H1 (cell line): ENCODE results near the gene BTBD9. TPM values are rescaled to one million over a fixed set of nuclear protein-coding genes. Genes with fewer than 3 reads are reported as not detected.

ENCODE experiments used
- CTCF ChIA-PET: fragments of 300-600 bp; sonication (Branson Sonifier 250); formaldehyde crosslinking; loops from one replicate; lab custom pipeline; 2021; ENCODE audit not compliant: partially characterized antibody; lab: Charles Lee
- POLR2A ChIA-PET: fragments of 300-600 bp; sonication (Branson Sonifier 250); formaldehyde crosslinking; loops from one replicate; lab custom pipeline; 2021; ENCODE audit warnings: inconsistent platforms; ENCODE audit not compliant: partially characterized antibody; lab: Charles Lee
- DNase-seq, 2 experiments: peaks; one replicate each; pipeline versions ENCODE4 v3.0.0 to v3.0.0-alpha.2; 2010 to 2022; ENCODE audit warnings: low spot score in 2 of 2, low read depth in 1 of 2, mixed read lengths in 1 of 2
- FAIRE-seq: peaks from 2 replicates; lab custom pipeline; 2011; peaks lifted over from hg19 to GRCh38; lab: Jason Lieb, UNC
- H2AFZ ChIP-seq: 2 replicates; pipeline ENCODE4 v1.8.1; 2012; ENCODE audit warnings: low read length, inconsistent platforms
- H2AK5ac ChIP-seq: 2 replicates; pipeline ENCODE4 v1.6.1; 2013; ENCODE audit warnings: low read depth, low read length
- H2BK120ac ChIP-seq: replicated peaks from 2 replicates; pipeline ENCODE3; 2013; ENCODE audit warnings: low read depth, low read length, inconsistent platforms
- H2BK12ac ChIP-seq: 2 replicates; pipeline ENCODE4 v1.6.1; 2013; ENCODE audit warnings: low read depth, low read length
- H2BK15ac ChIP-seq: 2 replicates; pipeline ENCODE4 v1.6.1; 2013; ENCODE audit warnings: low read length
- H2BK20ac ChIP-seq: 2 replicates; pipeline ENCODE4 v1.6.1; 2013; ENCODE audit warnings: low read length
- H2BK5ac ChIP-seq: 2 replicates; pipeline ENCODE4 v1.6.1; 2013; ENCODE audit warnings: low read depth, low read length
- H3K14ac ChIP-seq: 2 replicates; pipeline ENCODE4 v1.6.1; 2013; ENCODE audit warnings: inconsistent platforms; ENCODE audit not compliant: insufficient read length
- H3K18ac ChIP-seq: 2 replicates; pipeline ENCODE4 v1.6.1; 2013; ENCODE audit warnings: low read length; ENCODE audit errors: extremely low read depth
- H3K23ac ChIP-seq: 2 replicates; pipeline ENCODE4 v1.6.1; 2013; ENCODE audit warnings: inconsistent platforms; ENCODE audit not compliant: insufficient read length
- H3K23me2 ChIP-seq: 2 replicates; pipeline ENCODE4 v1.6.1; 2013; ENCODE audit warnings: low read depth, low read length
- H3K27ac ChIP-seq: 2 replicates; pipeline ENCODE4 v1.6.1; 2011; ENCODE audit warnings: low read depth, low read length, inconsistent platforms
- H3K27me3 ChIP-seq, 4 experiments: replicated peaks in 1 of 4; 1 replicate in 1 of 4; 2 replicates in 3 of 4; pipeline versions ENCODE4 v1.6.1 to v1.8.1; 2011 to 2013; ENCODE audit warnings: low read length in 3 of 4, mild to moderate bottlenecking in 3 of 4, inconsistent platforms in 2 of 4, mixed read lengths in 2 of 4, moderate library complexity in 1 of 4; ENCODE audit not compliant: control insufficient read depth in 3 of 4, insufficient read depth in 3 of 4; ENCODE audit errors: extremely low read depth in 1 of 4
- H3K36me3 ChIP-seq, 4 experiments: 2 replicates each; pipeline versions ENCODE4 v1.6.1 to v1.8.1; 2011 to 2013; ENCODE audit warnings: mild to moderate bottlenecking in 4 of 4, low read length in 3 of 4, moderate library complexity in 2 of 4, control low read depth in 1 of 4, inconsistent platforms in 1 of 4; ENCODE audit not compliant: insufficient read depth in 4 of 4, control insufficient read depth in 2 of 4
- H3K4ac ChIP-seq: replicated peaks from 2 replicates; pipeline ENCODE3; 2013; ENCODE audit warnings: low read length, low read depth, mixed read lengths, inconsistent platforms; ENCODE audit not compliant: insufficient read length
- H3K4me1 ChIP-seq, 4 experiments: replicated peaks in 1 of 4; 1 replicate in 1 of 4; 2 replicates in 3 of 4; pipeline versions ENCODE4 v1.6.1 to v1.8.1; 2011 to 2013; ENCODE audit warnings: low read length in 3 of 4, inconsistent platforms in 2 of 4, mixed read lengths in 1 of 4; ENCODE audit not compliant: insufficient read depth in 4 of 4, control insufficient read depth in 3 of 4
- H3K4me2 ChIP-seq, 2 experiments: 2 replicates each; pipeline versions ENCODE4 v1.6.1 to v1.8.1; 2011 to 2013; ENCODE audit warnings: low read depth in 2 of 2, low read length in 2 of 2, control low read depth in 1 of 2, inconsistent platforms in 1 of 2, mild to moderate bottlenecking in 1 of 2; ENCODE audit not compliant: insufficient read depth in 1 of 2
- H3K4me3 ChIP-seq, 4 experiments: fragments of 200-600, 300-600 bp in 1 of 4; sonication (generic), shearing (Covaris generic), sonication (Bioruptor Twin) in 1 of 4; 2 replicates each; pipeline versions ENCODE4 v1.5.1 to v1.8.1; 2011 to 2016; ENCODE audit warnings: low read length in 4 of 4, low read depth in 3 of 4, control low read depth in 2 of 4, inconsistent platforms in 2 of 4, mild to moderate bottlenecking in 2 of 4, mixed read lengths in 1 of 4, moderate library complexity in 1 of 4; ENCODE audit not compliant: insufficient read depth in 2 of 4; ENCODE audit errors: extremely low read depth in 1 of 4
- H3K56ac ChIP-seq: replicated peaks from 2 replicates; pipeline ENCODE3; 2013; ENCODE audit warnings: low read depth, mild to moderate bottlenecking, mixed read lengths, low read length, inconsistent platforms; ENCODE audit not compliant: insufficient read length
- H3K79me1 ChIP-seq: 2 replicates; pipeline ENCODE4 v1.6.1; 2013; ENCODE audit warnings: low read depth, low read length, control low read depth
- H3K79me2 ChIP-seq, 2 experiments: 2 replicates each; pipeline versions ENCODE4 v1.6.1 to v1.8.1; 2012 to 2013; ENCODE audit warnings: low read length in 2 of 2, mild to moderate bottlenecking in 2 of 2, inconsistent platforms in 1 of 2; ENCODE audit not compliant: insufficient read depth in 2 of 2, control insufficient read depth in 1 of 2
- H3K9ac ChIP-seq, 4 experiments: replicated peaks in 1 of 4; 1 replicate in 1 of 4; 2 replicates in 3 of 4; pipeline versions ENCODE4 v1.6.1 to v1.8.1; 2011 to 2013; ENCODE audit warnings: low read depth in 3 of 4, low read length in 3 of 4, control low read depth in 2 of 4, mild to moderate bottlenecking in 2 of 4, moderate library complexity in 2 of 4, inconsistent platforms in 1 of 4; ENCODE audit errors: extremely low read depth in 1 of 4
- H3K9me3 ChIP-seq, 2 experiments: 2 replicates each; pipeline versions ENCODE4 v1.6.1 to v1.8.1; 2012 to 2013; ENCODE audit warnings: mild to moderate bottlenecking in 2 of 2, moderate library complexity in 2 of 2, control low read depth in 1 of 2, inconsistent platforms in 1 of 2, low read depth in 1 of 2, low read length in 1 of 2, mixed read lengths in 1 of 2; ENCODE audit not compliant: insufficient read depth in 2 of 2
- H4K20me1 ChIP-seq, 2 experiments: replicated peaks in 1 of 2; 2 replicates each; pipeline versions ENCODE3 to v1.8.1; 2011 to 2013; ENCODE audit warnings: inconsistent platforms in 2 of 2, low read length in 2 of 2, mild to moderate bottlenecking in 1 of 2; ENCODE audit not compliant: insufficient read depth in 2 of 2, control insufficient read depth in 1 of 2
- H4K5ac ChIP-seq: 2 replicates; pipeline ENCODE4 v1.6.1; 2013; ENCODE audit warnings: low read length, low read depth, mixed read lengths, inconsistent platforms; ENCODE audit not compliant: insufficient read length
- H4K8ac ChIP-seq: 2 replicates; pipeline ENCODE4 v1.8.0; 2013; ENCODE audit warnings: mild to moderate bottlenecking, moderate library complexity, low read length, inconsistent platforms; ENCODE audit not compliant: insufficient read depth; ENCODE audit errors: extremely low read depth
- H4K91ac ChIP-seq: replicated peaks from 2 replicates; pipeline ENCODE3; 2013; ENCODE audit warnings: low read length, mixed read lengths, inconsistent platforms; ENCODE audit not compliant: insufficient read length
- CBX5 ChIP-seq: fragments of 300-800, 300-1000 bp; sonication (generic); IDR thresholded peaks from 2 replicates; pipeline ENCODE4 v1.7.1; 2016; ENCODE audit warnings: antibody characterized with exemption, low read length, low read depth
- CBX8 ChIP-seq: fragments of 300-800, 300-1000 bp; sonication (generic); IDR thresholded peaks from 2 replicates; pipeline ENCODE4 v1.7.1; 2016; ENCODE audit warnings: low read depth, low read length, borderline replicate concordance
- CEBPB ChIP-seq: IDR thresholded peaks from 2 replicates; pipeline ENCODE4 v1.6.1; 2012; ENCODE audit warnings: low read depth, low read length
- EZH2 ChIP-seq: fragments of 200-600 bp; sonication (generic); IDR thresholded peaks from 2 replicates; pipeline ENCODE4 v1.7.1; 2012; ENCODE audit warnings: low read depth, mild to moderate bottlenecking, moderate library complexity, low read length, inconsistent platforms; ENCODE audit not compliant: severe bottlenecking
- SAP30 ChIP-seq: fragments of 300-600 bp; sonication (generic); IDR thresholded peaks from 2 replicates; pipeline ENCODE4 v1.7.1; 2012; ENCODE audit warnings: low read length, moderate library complexity, mild to moderate bottlenecking, inconsistent platforms; ENCODE audit not compliant: insufficient read depth, insufficient replicate concordance
- SIX5 ChIP-seq: IDR thresholded peaks from 2 replicates; pipeline ENCODE4 v1.6.1; 2011; ENCODE audit warnings: mild to moderate bottlenecking, low read depth, low read length
- WGBS, 2 experiments: shearing (Covaris generic) in 1 of 2; methylation state at CpG; one replicate each; pipeline versions ENCODE4 v1.1.6 to v1.1.7; 2013 to 2015; ENCODE audit warnings: low lambda C conversion rate in 2 of 2, mixed read lengths in 2 of 2, inconsistent platforms in 1 of 2, low coverage in 1 of 2, missing lambda C conversion rate in 1 of 2; ENCODE audit not compliant: insufficient replicate concordance in 2 of 2, insufficient coverage in 1 of 2, insufficient read length in 1 of 2; ENCODE audit errors: extremely low coverage in 1 of 2, missing lambda C conversion rate in 1 of 2; 5-methylcytosine and 5-hydroxymethylcytosine counted together
- polyA plus RNA-seq, 7 experiments: library from polyadenylated mRNA; depleted of rRNA in 3 of 7; stranded (reverse) in 5 of 7; unstranded in 2 of 7; fragments of >200 nt in 5 of 7; fragments of 200-250 nt in 2 of 7; gene quantifications; 1 replicate in 5 of 7; 2 replicates in 1 of 7; 4 replicates in 1 of 7; pipeline versions ENCODE4 v1.2.1 to v1.2.3, GENCODE V29; 2011 to 2013; ENCODE audit warnings: missing spikeins in 2 of 7, mixed read lengths in 2 of 7
- total RNA-seq: library from RNA; stranded (reverse); fragmentation: NEBNext Ultra II Directional; extraction: Animal tissue kit (Norgen Biotek cat#: 25700); gene quantifications from 2 replicates; pipeline ENCODE4 v1.2.1, GENCODE V29; 2021

BTBD9 gene
- total and polyA plus RNA-seq, 2 of the 8 experiments (the other 6 are each of a cell fraction or from before 2014, with no cell fraction given), result 0.92 to 4.1 TPM

DNA sequence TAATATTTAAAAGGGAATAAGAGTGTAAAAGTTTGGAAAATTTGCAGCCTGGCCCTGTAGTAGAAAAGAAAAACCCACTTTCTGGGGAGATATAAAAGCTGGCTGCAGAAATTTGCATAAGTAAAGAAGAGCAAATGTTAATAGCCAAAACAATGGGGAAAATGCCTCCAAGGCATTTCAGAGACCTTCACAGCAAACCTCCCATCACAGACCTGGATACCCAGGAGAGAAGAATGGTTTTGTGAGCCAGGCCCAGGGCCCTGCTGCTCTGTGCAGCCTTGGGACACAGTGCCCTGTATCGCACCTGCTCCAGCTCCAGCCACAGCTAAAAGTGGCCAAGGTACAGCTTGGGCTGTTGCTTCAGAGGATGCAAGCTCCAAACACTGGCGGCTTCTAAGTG is 113.8 kb downstream of the BTBD9 start:
- Histone ChIP-seq H4K91ac (no peak overlapping the region), H3K9me3 (peaks cover 10 to 16% of the 10 kb centered on the region in 2 experiments), H2BK120ac (no peak overlapping the region), H3K36me3 (no peaks in the 10 kb centered on the region), H2AK5ac (no peak overlapping the region), H3K4ac (no peak overlapping the region), H2AFZ (no peak overlapping the region), H3K79me1 (no peaks in the 10 kb centered on the region), H3K23me2 (no peaks in the 10 kb centered on the region), H4K20me1 (no peaks in the 10 kb centered on the region), H3K23ac (no peak overlapping the region), H2BK15ac (no peak overlapping the region), H2BK5ac (no peak overlapping the region), H3K14ac (no peak overlapping the region), H3K56ac (no peak overlapping the region), H3K4me1 (peaks cover 0 to 5% (median 0%) of the 10 kb centered on the region in 4 experiments; a peak in 1 of 7 replicates), H3K4me2 (no peak overlapping the region), H3K9ac (no peak overlapping the region), H3K4me3 (no peak overlapping the region), H3K18ac (no peak overlapping the region), H4K5ac (no peak overlapping the region), H3K27me3 (no peaks in the 10 kb centered on the region; a peak in 1 of 7 replicates), H3K79me2 (no peaks in the 10 kb centered on the region), H2BK12ac (no peak overlapping the region), H2BK20ac (no peak overlapping the region), H4K8ac (no peak overlapping the region), H3K27ac (no peak overlapping the region)
- CTCF ChIA-PET, result interaction anchor here (1.6 kb wide), 1 partner anchor 9 kb away, joined by 5 read pairs; no protein-coding TSS in a partner anchor
- 100% methylated on average over 2 of the region's 2 CpGs; no CpG with 5 or more reads in 1 of the 2 experiments for WGBS, 2 experiments
- DNase-seq (no peak), FAIRE-seq (no peak)
- POLR2A ChIA-PET, result no interaction called here
- TF ChIP-seq CBX5, result no peak
- TF ChIP-seq SAP30, result no peak
- TF ChIP-seq CBX8, result no peak
- no peak for TF ChIP-seq EZH2
- no peak for TF ChIP-seq SIX5
- TF ChIP-seq CEBPB, result no peak
